GM20000 (cell line): ENCODE results near the gene HECTD2.

Experiments
- DNase-seq: peaks from one replicate; pipeline ENCODE4 v3.0.0; 2012; ENCODE audit warnings: low spot score
- CTCF ChIP-seq: IDR thresholded peaks from 2 replicates; pipeline ENCODE4 v1.5.1; 2012; ENCODE audit warnings: mild to moderate bottlenecking, control low read depth; ENCODE audit errors: extremely low read depth, missing control alignments

HECTD2 gene

DNA sequence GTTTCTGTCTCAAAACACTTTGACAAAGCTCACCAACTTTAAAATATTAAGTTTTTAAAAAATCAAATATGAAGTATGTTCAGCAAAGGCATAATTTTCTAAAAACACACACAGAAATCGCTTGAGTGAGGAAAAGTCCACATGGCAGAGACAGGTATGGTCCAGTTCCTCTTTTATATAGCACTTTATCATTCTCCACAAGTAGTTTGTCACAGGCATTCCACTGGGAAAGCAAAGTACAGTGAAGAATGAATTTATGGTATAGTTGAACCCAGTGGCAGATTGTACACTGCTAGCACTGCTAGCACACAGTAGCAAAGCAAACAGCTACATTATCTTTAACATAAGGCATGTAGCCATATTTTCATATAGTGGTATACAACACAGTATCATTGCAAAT lies 102.3 kb downstream of the HECTD2 start:
- DNase-seq = no peak
- no peak for TF ChIP-seq CTCF

- no peak for TF ChIP-seq CTCF
- DNase-seq = no peak
These were observed 103.7 kb downstream of the HECTD2 start for GRCh38 chr10:91513598-91514424.

- TF ChIP-seq CTCF = no peak
- no peak for DNase-seq
These were observed 104.6 kb downstream of the HECTD2 start for GRCh38 chr10:91514787-91515186.

- TF ChIP-seq CTCF = no peak
- DNase-seq = no peak
These were observed 107.2 kb downstream of the HECTD2 start for GRCh38 chr10:91517394-91517793.

DNA sequence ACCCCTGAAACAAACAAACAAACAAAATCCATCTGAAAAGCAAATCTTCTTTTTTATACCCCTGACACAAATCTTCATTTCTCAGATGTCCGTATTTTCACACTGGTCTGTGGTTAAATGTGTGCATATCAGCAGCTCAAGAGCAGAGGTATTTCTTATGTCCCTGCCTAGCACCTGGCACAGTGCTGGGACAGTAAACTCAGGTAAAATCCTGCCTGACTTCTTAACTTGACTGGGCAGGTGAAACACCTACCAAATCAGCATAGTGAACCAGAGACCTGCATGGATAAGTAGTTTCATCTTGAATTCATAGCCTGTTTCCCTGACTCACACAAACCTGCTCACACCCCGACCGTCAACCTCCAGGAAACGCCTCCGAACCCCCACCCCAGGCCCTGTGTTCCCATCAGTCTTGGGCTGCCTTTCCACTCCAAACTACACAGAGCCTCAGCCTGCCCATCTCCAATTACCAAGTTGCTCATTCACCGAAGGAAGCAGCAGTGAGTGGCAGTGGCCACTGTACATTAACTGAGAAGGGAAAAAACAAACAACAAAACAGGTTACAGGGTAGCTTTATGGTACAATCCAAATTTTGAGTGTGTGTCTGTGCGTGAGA lies 109.9 kb downstream of the HECTD2 start:
- DNase-seq = no peak

GRCh38 chr10:91520661-91521060 lies 110.5 kb downstream of the HECTD2 start:
- TF ChIP-seq CTCF = no peak
- no peak for DNase-seq

More for the DNA sequence above, 109.9 kb downstream of the HECTD2 start:
- no peak for TF ChIP-seq CTCF

DNA sequence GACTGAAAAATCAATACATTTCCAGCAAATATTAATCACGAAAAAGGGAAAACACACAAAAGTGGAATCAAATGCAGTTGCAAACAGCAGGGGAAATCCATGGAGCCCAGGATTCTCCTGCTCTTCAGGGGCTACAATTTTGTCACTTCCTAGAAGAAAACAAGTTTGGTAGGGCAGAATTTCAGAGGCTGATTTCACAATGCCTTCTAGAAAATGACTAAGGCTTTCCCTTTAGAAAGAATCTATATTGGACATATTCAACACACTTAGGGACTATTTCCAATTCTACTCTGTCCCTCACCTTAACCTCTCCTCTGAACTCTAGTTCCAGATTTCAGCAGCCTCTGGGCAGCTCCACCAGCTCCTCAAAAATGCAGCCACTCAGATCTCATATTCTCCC lies 111.3 kb downstream of the HECTD2 start:
- TF ChIP-seq CTCF = no peak
- no peak for DNase-seq
